NCI-H748 treated with DMSO at 0.1 percent for 48 hours (cell line): ENCODE data around the gene ARMCX4.
"Not testable (repeated sequence)": the region's sequence is repeated elsewhere in the genome, so short reads cannot be mapped to it uniquely, and the experiment has no call there.

Experiments
- DNase-seq: peaks from one replicate; lab custom pipeline; 2025; lab: John Stamatoyannopoulos, UW

ARMCX4 gene

DNA sequence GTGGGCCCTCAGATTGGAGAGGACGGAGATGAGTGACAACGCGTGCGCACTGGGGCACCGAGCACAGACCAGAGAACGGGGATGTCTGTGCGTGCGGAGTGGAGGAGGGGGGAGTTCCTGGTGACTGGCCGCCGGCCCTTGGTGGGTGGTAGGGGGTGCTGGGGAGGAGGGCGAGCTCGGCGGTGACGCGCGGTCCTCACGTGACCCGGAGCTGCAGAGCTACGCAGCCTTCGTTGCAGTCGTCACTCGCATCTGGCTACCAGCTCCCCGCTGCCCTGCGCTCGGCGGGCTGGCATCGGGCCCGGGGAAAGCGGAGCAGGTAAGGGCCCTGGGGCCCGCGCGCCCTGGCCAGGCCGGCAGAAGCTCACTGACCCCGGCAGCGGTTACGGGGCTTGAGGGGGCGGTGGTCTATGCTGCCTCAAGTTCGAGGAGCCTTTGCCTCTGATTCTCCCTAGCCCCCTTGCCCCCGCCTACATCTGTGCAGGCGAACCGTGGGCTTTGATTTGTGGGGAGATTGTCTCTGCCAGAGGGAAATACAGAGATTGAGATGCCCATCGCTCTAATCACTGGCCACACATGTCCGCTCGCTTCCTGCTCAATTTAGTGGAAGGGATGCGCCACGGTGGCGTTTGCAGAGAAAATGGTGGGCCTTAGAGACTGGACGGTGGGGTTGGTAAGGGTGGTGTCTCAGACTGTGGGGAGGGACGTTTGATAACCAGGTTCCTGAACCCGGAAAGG is at the start of gene ARMCX4:
TSS of gene ARMCX4 (plus strand) at position 245 of the 738 bp plus-strand sequence. CDS start 3,134 bp downstream, outside the sequence.
- DNase-seq: peak; percentile 61

DNA sequence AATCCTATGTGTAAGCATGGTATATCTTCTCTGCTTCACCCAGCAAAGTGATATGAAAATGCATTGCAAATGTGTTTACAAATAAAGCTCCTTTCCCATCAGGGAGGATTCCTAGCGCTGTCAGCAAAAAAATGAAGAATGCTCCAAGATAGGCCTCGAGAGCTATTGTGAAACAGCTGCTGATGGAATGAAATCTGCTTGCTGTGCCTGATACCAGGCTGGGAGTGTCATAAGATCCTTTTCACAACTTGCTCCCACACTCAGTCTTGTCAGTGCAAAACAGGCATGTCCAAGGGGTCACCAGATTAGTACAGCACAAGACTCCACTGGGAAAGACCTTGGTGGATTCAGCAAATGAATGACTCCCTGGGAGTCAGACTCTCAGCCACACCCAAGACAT is 43.2 kb upstream of the ARMCX4 start:
- no peak for DNase-seq

DNA sequence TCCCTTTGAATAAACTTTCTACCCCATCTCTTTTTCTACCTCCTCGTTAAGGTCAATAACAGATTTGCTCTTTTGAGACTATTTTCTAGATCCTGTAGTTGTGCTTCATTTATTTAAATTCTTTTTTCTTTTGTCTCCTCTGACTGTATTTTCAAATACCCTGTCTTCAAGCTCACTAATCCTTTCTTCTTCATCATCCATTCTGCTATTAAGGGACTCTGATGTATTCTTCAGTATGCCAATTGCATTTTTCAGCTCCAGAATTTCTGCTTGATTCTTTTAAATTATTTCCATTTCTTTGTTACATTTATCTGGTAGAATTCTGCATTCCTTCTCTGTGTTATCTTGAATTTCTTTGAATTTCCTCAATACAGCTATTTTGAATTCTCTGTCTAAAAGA is 36.0 kb upstream of the ARMCX4 start:
- DNase-seq: no peak

DNA sequence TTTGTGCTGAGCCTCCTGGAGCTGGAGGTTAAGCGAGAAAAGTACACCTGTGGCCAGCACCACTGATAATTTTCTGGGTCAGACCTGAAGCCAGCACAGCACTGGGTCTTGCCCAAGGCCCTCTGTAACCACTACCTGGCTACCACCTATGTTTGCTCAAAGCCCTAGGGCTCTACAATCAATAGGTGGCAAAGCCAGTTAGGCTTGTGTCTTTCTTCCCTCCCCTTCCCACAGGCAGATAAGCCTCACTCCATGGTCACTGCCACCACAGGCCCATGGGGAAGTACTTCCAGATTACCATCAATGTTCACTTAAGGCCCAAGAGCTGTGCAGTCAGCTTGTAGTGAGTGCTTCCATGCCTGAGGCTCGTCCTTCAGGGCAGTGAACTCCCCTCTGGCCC is 35.2 kb upstream of the ARMCX4 start:
- DNase-seq: no peak

DNA sequence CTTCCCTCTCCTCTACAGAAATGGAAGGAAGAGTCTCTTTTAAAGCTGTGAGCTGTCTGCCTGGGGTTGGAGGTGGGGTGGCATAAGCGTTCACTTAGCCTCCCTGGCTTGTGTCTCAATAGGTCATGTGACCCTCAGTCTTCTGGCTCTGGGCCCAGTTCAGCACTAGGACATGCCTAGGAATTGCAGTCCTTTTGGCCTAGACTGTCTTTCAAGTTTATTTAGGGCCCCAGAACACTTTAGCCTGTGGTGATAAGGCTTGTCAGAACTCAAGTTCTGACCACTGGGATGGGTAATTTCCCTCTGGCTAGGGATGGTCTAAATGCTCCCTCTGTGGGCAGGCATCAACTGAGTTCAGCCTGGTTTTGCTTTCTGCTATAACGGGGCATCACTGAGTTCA is 34.3 kb upstream of the ARMCX4 start:
- no peak for DNase-seq

DNA sequence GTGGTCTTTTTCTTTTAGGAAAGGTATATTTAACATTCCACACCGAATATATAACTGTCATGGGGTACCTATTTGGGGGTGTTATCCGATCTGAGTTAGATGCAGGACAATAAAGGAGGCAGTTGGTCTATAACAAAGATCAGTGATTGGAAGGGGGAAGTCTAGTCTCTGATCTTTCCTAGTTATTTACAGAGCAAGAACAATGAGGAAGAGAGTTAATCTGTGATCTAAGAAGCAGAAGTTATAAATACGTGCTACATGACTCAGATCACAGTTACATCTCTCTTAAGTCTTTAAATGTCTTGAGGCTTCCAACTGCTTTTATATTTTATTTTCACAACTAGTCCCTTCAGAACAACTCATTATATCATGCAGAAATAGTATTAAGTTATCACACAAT is 33.2 kb upstream of the ARMCX4 start:
- no peak for DNase-seq

DNA sequence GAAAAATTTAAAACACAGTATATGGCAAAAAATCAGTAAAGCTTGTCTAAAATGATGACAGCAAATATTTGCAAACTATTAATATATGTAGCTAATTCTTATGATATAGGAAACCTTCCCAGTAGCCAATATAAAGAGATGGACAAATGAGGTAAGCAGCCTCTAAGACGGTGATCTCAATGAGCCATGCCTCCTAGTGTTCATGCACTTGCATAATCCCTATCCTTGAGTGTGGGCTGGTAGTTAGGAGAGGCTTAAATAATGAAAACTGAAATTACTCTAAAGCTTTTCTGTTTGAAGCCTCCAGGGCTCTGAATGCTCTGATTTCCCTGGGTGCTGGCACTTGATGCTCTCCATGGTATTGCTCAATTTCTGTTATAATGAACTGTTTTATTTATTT is 24.6 kb upstream of the ARMCX4 start:
- DNase-seq: no peak

DNA sequence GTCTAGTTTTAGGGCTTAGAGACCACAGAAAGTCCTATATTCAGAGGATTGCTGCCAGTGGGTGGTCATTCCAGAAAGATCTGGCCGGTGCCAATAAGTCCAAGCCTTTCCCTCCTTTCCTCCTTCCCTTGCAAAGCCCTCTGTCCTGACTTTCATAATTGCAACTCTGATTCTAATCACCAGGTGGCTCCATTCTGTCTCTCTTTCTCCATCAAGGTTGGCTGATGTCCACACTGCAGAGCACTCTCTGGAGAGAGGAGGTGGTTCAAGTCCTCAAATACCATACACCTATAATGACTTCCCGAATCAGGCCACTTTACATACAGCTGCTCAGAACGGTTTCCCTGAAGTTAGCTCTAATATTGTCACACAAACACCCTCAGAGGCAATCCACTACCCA is 22.4 kb upstream of the ARMCX4 start:
- peak; percentile 0 for DNase-seq

DNA sequence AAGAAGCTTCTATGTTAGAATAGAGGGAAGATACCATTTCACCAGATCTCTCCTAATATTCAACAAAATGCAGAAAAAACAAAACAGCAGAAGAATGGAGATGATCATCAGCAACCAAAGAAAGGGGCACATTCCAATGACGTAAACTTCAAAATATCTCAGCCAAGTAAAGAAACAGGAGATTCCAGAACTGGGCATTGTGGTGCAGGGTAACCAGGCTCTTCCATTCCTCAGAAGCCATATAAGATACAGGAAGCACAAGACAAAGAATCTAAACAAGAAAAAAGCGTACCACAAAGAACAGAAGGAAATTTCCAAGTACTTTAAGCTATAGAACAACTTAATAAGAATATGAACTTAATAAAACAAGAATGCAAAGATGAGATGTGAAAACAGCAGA is 6.9 kb upstream of the ARMCX4 start:
- DNase-seq: no peak

DNA sequence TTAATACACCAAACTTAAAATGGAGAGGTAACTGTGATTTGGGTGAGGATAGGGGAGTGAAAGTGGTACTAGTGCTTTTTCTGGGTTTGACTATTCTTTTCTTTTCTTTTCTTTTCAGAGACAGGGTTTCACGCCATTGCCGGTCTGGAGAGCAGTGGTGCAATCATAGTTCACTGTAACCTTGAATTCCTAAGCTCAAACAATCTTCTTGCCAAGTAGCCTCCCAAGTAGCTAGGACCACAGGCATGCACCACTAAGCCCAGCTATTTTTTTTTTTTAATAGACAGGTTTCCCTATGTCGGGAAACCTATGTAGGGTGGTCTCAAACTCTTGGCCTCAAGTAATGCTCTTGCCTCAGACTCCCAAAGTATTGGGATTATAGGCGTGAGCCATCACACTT is 3.0 kb upstream of the ARMCX4 start:
- DNase-seq: no peak

DNA sequence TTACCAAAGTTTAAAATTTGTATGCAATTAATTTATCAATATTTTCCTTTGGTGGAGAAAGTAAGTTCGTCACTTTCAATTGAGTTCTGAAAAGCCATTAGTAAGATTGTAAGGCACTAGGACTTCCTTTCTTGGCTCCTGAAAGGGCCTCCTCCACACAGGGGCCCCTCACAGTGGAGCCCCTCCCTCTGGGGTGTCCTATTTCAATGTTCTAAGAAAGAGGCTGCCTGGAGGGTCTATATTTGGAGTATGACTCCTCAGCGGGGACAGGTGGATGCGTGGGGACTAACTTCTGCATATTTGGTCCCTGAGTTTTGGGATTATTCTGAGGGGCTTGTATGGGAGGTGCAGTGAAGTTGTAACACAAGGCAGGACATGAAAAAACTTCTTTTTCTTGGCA is 1.6 kb upstream of the ARMCX4 start:
- no peak for DNase-seq

DNA sequence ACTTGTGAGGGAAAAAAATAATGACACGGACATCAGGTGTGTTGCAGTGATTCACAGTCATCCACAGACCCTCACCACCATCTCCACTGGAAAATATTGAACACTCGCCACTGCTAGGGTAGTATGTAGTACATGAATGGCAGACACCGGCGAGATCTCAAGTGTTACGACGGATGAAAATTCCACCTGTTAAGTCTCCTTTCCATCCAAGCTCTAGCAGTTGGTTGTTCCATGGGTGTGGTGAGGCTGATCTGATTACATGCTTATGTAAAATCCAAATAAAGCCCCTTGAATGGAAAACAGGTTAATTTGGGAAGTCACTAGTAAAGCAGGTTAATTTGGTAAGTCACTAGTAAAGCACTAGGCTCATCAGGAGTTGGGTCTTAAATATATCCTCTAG is 1.1 kb upstream of the ARMCX4 start:
- peak; percentile 1 for DNase-seq

DNA sequence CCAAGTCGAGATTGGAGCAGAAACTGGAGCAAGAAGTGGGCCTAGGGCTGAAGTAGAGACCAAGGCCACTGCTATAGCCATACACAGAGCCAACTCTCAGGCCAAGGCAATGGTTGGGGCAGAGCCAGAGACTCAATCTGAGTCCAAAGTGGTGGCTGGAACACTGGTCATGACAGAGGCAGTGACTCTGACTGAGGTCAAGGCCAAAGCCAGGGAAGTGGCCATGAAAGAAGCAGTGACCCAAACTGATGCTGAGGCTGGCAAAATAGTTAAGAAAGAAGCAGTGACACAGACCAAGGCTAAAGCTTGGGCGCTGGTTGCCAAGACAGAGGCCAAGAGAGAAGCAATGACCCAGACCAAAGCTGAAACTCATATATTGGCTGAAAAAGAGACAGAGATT is 3.5 kb downstream of the ARMCX4 start:
- no peak for DNase-seq

DNA sequence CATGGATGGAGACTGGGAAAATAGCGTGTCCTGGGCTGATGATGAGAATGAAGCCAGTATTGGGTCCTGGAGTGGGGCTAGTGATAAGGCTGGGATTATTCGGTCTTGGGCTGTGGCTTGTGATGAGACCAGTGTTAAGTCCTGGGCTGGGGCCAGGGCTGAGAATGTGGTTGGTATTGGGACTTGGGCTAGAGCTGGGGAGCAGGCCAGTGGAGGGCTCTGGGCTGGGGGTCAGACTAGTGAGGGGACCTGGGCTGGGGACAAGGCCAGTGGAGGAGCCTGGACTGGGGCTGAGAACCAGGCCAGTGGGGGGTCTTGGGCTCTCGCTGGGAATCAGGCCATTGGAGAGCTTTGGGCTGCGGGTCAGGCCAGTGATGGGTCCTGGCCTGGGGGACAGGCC is 6.7 kb downstream of the ARMCX4 start:
- no peak for DNase-seq

DNA sequence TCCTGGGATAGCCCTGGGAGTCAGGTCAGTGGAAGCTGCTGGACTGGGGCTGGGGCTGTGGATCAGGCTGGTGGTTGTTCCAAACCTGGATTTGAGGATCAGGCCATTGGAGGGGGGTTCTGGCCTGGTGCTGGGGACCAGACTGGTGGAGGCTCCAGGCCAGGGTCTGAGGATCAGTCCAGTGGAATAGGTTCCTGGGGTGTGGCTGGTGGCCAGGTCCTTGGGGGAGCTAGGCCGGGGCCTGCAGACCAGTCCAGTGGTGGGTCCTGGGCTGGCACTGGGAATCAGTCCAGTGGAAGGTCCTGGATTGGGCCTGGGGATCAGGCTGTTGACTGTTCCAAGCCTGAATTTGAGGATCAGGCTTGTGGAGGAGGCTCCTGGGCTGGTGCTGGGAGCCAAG is 8.0 kb downstream of the ARMCX4 start:
- no peak for DNase-seq

DNA sequence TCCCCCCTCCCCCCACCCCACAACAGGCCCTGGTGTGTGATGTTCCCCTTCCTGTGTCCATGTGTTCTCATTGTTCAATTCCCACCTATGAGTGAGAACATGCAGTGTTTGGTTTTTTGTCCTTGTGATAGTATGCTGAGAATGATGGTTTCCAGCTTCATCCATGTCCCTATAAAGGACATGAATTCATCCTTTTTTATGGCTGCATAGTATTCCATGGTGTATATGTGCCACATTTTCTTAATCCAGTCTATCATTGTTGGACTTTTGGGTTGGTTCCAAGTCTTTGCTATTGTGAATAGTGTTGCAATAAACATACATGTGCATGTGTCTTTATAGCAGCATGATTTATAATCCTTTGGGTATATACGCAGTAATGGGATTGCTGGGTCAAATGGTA is 17.7 kb downstream of the ARMCX4 start:
- DNase-seq: not testable (repeated sequence)

DNA sequence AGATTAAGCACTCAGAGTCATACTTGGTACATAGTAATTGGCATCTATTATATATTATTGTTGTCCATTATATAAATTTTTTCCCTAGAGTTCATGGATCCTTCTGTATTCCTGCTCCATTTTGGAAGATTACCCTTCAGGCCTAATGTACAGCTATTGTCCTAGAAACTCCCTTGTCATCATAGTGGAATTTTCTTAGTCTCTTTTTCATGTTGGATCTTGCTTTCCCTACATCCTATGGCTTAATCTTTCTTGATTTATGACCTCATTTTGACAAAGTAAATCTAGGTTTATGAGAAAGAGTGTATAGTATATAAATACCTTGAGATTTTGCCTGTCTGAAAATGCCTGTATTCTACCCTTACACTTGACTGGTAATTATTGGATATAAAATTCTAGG is 22.1 kb downstream of the ARMCX4 start:
- no peak for DNase-seq

DNA sequence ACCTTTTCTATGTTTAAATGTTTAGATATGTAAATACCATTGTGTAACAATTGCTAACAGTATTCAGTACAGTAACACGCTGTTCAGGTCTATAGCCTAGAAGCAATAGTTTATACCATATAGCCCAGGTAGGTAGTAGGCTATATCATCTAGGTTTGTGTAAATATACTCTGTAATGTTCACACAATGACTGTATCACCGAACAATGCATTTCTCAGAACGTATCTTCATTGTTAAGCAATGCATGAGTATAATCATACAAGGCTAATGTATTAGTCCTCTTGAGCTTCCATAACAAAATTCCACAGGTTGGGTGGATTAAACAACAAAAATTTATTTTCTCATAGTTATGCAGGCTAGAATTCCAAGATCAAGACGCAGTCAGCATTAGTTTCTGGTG is 22.7 kb downstream of the ARMCX4 start:
- no peak for DNase-seq

DNA sequence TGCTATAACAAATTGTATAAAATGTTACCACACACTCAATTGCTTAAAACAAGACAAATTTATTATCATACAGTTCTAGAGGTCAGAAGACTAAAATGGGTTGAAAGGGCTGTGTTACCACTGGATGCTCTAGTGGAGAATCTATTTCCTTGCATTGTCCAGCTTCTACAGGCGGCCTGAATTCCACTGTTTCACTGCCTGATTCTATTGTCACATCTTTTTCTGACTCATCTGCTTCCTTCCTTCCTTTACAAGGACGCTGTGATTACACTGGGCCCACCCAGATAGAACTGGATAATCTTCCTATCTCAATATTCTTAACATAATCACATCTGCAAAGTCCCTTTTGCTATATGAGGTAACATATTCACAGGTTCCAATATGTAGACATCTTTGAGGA is 45.7 kb downstream of the ARMCX4 start:
- no peak for DNase-seq
